ENCODE data around the gene MAP3K13. TPM values are rescaled to one million over a fixed set of nuclear protein-coding genes. Genes with fewer than 3 reads are reported as not detected.

The MAP3K13 gene
- total RNA-seq, 1 experiment from 2014 or later = 21.0 TPM

GRCh38 chr3:185317674-185318073 lies 45.3 kb upstream of the MAP3K13 start:
- no peak for ATAC-seq
- H3K79me2 ChIP-seq (ENCODE audit: insufficient read depth, low read length) = no peaks in the 10 kb centered on the region
- no peak overlapping the region for H3K27ac ChIP-seq (ENCODE audit: low read depth, low read length)
- BruUV-seq (replicated peaks) = no TSS peak
- H3K9ac ChIP-seq (ENCODE audit: low read length) = no peak overlapping the region
- no peak overlapping the region for H3K4me2 ChIP-seq (ENCODE audit: low read length)
- ChIA-PET POLR2A (no interaction called here), RAD21 (ENCODE audit: low non-redundant PET in 1 of 2, low total read pairs in 2 of 2, uncharacterized antibody in 2 of 2, unreplicated experiment in 2 of 2) (no interaction called here), CTCF (interaction anchor here (1.0 kb wide), 1 partner anchor 10 kb away, joined by 3 read pairs; no protein-coding TSS in a partner anchor)
- no peak for TF ChIP-seq MAX (IDR thresholded peaks at IDR 0.05)
- TF ChIP-seq SP1 (IDR thresholded peaks at IDR 0.05; ENCODE audit: low read depth) = no peak
- TF ChIP-seq RAD21 (IDR thresholded peaks at IDR 0.05; ENCODE audit: low read depth) = no peak
- TF ChIP-seq EGR1 (IDR thresholded peaks at IDR 0.05; ENCODE audit: low read depth) = no peak
- no peak for TF ChIP-seq TCF7L2 (IDR thresholded peaks at IDR 0.05; ENCODE audit: borderline replicate concordance, extremely low read depth, insufficient read depth, insufficient read length)
- no peak for TF ChIP-seq POLR2A (IDR thresholded peaks at IDR 0.05; ENCODE audit: borderline replicate concordance, extremely low read depth, insufficient read depth, insufficient read length)
- no peak for TF ChIP-seq YY1 (IDR thresholded peaks at IDR 0.05; ENCODE audit: extremely low read depth, insufficient replicate concordance, low read depth, low read length)
- no peak for TF ChIP-seq ELF1 (IDR thresholded peaks at IDR 0.05; ENCODE audit: borderline replicate concordance, low read depth)
- TF ChIP-seq SRF (IDR thresholded peaks at IDR 0.05; ENCODE audit: low read depth) = no peak
- no peak for TF ChIP-seq ATF3 (IDR thresholded peaks at IDR 0.05)
- TF ChIP-seq FOSL1 (IDR thresholded peaks at IDR 0.05; ENCODE audit: low read depth) = no peak
- no peak for TF ChIP-seq POLR2AphosphoS5 (IDR thresholded peaks at IDR 0.05; ENCODE audit: low read depth, low read length)
- TF ChIP-seq ZBTB33 (IDR thresholded peaks at IDR 0.05; ENCODE audit: extremely low read depth, insufficient replicate concordance, low read length) = no peak
- no peak for TF ChIP-seq ZNF274 (IDR thresholded peaks at IDR 0.05; ENCODE audit: low read depth, low read length)
- TF ChIP-seq EZH2 (IDR thresholded peaks at IDR 0.05) = no peak
- no peak for TF ChIP-seq ZFX (IDR thresholded peaks at IDR 0.05)
- intact Hi-C loops (cut with micrococcal nuclease) = no loop called here
- H3K27me3 ChIP-seq (ENCODE audit: insufficient read depth, low read length) = no peaks in the 10 kb centered on the region
- DNase-seq (ENCODE audit: low read depth, low spot score) = no peak
- H3K4me3 ChIP-seq (replicated peaks in 1 of 2; ENCODE audit: low read depth in 1 of 2, low read length in 2 of 2) = no peak overlapping the region
- no peak overlapping the region for H2AFZ ChIP-seq (ENCODE audit: low read depth, low read length, poor library complexity, severe bottlenecking)
- no peaks in the 10 kb centered on the region for H4K20me1 ChIP-seq (ENCODE audit: insufficient read depth)
- no peaks in the 10 kb centered on the region for H3K9me3 ChIP-seq (ENCODE audit: control insufficient read depth in 1 of 2, insufficient read depth in 1 of 2, low read depth in 1 of 2, low read length in 2 of 2)
- H3K9me2 ChIP-seq (ENCODE audit: insufficient read depth) = no peaks in the 10 kb centered on the region
- no peaks in the 10 kb centered on the region for H3K4me1 ChIP-seq (ENCODE audit: control insufficient read depth in 1 of 2, insufficient read depth in 2 of 2, low read length in 2 of 2)
- H3K36me3 ChIP-seq (ENCODE audit: control insufficient read depth in 1 of 2, insufficient read depth in 2 of 2, low read length in 2 of 2) = no peaks in the 10 kb centered on the region

All from HCT116 (cell line).